ENCODE data around the gene CDC73. TPM values are rescaled to one million over a fixed set of nuclear protein-coding genes. Genes with fewer than 3 reads are reported as not detected.

The CDC73 gene
- total and polyA plus RNA-seq, 10 of the 15 experiments (the other 5 are each of a cell fraction or from before 2014, with no cell fraction given), result 10.6 to 43.4 (median 21.7) TPM

DNA sequence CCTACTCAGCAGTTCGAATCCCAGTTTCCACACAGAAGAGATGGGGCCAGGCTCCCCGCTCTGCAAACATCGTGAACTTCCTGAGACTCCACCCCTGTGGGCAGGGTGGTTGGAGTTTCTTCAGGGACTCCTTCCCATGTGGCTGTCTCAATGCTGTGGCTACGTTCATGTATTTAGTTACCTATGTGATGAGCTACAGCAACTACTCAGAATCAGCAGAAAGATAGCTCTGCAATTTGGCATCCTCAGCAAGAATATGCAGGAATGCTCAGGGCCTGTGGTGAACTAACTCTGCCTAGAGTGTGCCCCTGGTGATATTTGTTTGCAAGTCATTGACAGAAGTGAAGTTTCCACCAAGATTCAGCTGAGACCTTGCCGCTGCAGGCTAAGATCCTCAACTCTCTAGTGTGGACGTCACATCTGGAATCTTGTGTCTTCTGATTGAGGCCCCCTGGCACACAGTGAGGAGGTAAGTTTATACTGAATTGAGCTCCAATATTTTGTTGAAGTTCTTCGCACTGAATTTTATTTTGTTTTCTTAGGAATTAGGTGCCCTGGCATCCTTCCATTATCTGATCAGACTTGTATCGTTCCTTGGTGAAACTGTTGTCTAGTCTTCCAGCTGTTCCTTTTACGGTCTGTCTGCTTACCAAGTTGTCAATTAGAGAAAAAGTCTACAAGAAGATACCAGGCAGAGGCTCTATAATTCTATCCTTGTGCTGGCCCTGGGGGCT is 8.4 kb upstream of the CDC73 start (continued):
- no peak for TF ChIP-seq POLR2AphosphoS5 (IDR thresholded peaks at IDR 0.05; ENCODE audit: low read length)
- TF ChIP-seq, protein P1, sequence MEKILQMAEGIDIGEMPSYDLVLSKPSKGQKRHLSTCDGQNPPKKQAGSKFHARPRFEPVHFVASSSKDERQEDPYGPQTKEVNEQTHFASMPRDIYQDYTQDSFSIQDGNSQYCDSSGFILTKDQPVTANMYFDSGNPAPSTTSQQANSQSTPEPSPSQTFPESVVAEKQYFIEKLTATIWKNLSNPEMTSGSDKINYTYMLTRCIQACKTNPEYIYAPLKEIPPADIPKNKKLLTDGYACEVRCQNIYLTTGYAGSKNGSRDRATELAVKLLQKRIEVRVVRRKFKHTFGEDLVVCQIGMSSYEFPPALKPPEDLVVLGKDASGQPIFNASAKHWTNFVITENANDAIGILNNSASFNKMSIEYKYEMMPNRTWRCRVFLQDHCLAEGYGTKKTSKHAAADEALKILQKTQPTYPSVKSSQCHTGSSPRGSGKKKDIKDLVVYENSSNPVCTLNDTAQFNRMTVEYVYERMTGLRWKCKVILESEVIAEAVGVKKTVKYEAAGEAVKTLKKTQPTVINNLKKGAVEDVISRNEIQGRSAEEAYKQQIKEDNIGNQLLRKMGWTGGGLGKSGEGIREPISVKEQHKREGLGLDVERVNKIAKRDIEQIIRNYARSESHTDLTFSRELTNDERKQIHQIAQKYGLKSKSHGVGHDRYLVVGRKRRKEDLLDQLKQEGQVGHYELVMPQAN (conservative IDR thresholded peaks at IDR 0.05), result no peak
- no peak for TF ChIP-seq YBX1 (IDR thresholded peaks at IDR 0.05)
- no peak for TF ChIP-seq CREB1 (IDR thresholded peaks at IDR 0.05; ENCODE audit: low read depth)
- TF ChIP-seq HDAC6 (IDR thresholded peaks at IDR 0.05; ENCODE audit: unreplicated experiment), result no peak

DNA sequence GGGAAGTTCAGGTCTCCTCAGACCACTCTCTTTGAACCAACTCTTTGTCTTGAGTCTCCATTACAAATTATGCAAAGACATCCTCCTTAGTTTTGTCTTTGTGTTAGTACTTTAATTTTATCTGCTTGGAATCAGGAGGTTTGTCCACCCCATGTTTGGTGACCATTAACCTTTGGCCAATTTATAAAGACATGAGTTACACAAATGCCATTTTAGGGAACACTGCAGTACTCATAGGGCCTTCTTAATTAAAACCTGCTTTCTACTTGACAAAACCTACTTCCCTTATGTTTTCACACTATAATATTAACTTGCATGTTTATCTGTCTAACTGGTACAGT is 7.9 kb upstream of the CDC73 start:
- BruUV-seq (replicated peaks), result no TSS peak
- 0 out of 2 replicates have a peak, but pooled peaks cover 3% of the 10 kb centered on the region for H3K4me1 ChIP-seq (ENCODE audit: control insufficient read depth, insufficient read depth, low read length)
- ChIA-PET CTCF (no interaction called here), RAD21 (ENCODE audit: unreplicated experiment) (no interaction called here), SMC1A (ENCODE audit: uncharacterized antibody, unreplicated experiment) (interaction anchor here (1.0 to 1.3 kb wide), 2 partner anchors 10 to 640 kb away, joined by 3 to 4 read pairs; no protein-coding TSS in a partner anchor), POLR2A (no interaction called here)
- no peak overlapping the region for H3K9ac ChIP-seq (ENCODE audit: control insufficient read depth, insufficient read depth, low read length)
- no peaks in the 10 kb centered on the region for H3K27me3 ChIP-seq (replicated peaks in 1 of 2; ENCODE audit: control insufficient read depth in 2 of 2, insufficient read depth in 2 of 2, low read length in 1 of 2)
- no peak for ATAC-seq
- H3K4me3 ChIP-seq, result no peak overlapping the region
- H3K36me3 ChIP-seq (ENCODE audit: control insufficient read depth in 2 of 2, insufficient read depth in 2 of 2, low read length in 1 of 2), result no peaks in the 10 kb centered on the region
- no peak for FAIRE-seq
- no peak for TF ChIP-seq CHD1 (IDR thresholded peaks at IDR 0.05; ENCODE audit: low read depth, low read length)
- no peak for TF ChIP-seq FOXM1 (IDR thresholded peaks at IDR 0.05; ENCODE audit: low read depth, low read length)
- TF ChIP-seq, protein P2, sequence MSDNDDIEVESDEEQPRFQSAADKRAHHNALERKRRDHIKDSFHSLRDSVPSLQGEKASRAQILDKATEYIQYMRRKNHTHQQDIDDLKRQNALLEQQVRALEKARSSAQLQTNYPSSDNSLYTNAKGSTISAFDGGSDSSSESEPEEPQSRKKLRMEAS (IDR thresholded peaks at IDR 0.05; ENCODE audit: low read depth, low read length), result no peak
- TF ChIP-seq RB1 (IDR thresholded peaks at IDR 0.05; ENCODE audit: borderline replicate concordance), result no peak
- TF ChIP-seq, protein P3, sequence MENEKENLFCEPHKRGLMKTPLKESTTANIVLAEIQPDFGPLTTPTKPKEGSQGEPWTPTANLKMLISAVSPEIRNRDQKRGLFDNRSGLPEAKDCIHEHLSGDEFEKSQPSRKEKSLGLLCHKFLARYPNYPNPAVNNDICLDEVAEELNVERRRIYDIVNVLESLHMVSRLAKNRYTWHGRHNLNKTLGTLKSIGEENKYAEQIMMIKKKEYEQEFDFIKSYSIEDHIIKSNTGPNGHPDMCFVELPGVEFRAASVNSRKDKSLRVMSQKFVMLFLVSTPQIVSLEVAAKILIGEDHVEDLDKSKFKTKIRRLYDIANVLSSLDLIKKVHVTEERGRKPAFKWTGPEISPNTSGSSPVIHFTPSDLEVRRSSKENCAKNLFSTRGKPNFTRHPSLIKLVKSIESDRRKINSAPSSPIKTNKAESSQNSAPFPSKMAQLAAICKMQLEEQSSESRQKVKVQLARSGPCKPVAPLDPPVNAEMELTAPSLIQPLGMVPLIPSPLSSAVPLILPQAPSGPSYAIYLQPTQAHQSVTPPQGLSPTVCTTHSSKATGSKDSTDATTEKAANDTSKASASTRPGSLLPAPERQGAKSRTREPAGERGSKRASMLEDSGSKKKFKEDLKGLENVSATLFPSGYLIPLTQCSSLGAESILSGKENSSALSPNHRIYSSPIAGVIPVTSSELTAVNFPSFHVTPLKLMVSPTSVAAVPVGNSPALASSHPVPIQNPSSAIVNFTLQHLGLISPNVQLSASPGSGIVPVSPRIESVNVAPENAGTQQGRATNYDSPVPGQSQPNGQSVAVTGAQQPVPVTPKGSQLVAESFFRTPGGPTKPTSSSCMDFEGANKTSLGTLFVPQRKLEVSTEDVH (IDR thresholded peaks at IDR 0.05; ENCODE audit: low read depth, partially characterized antibody), result no peak
- TF ChIP-seq LARP7 (IDR thresholded peaks at IDR 0.05), result no peak
- TF ChIP-seq, protein P4, sequence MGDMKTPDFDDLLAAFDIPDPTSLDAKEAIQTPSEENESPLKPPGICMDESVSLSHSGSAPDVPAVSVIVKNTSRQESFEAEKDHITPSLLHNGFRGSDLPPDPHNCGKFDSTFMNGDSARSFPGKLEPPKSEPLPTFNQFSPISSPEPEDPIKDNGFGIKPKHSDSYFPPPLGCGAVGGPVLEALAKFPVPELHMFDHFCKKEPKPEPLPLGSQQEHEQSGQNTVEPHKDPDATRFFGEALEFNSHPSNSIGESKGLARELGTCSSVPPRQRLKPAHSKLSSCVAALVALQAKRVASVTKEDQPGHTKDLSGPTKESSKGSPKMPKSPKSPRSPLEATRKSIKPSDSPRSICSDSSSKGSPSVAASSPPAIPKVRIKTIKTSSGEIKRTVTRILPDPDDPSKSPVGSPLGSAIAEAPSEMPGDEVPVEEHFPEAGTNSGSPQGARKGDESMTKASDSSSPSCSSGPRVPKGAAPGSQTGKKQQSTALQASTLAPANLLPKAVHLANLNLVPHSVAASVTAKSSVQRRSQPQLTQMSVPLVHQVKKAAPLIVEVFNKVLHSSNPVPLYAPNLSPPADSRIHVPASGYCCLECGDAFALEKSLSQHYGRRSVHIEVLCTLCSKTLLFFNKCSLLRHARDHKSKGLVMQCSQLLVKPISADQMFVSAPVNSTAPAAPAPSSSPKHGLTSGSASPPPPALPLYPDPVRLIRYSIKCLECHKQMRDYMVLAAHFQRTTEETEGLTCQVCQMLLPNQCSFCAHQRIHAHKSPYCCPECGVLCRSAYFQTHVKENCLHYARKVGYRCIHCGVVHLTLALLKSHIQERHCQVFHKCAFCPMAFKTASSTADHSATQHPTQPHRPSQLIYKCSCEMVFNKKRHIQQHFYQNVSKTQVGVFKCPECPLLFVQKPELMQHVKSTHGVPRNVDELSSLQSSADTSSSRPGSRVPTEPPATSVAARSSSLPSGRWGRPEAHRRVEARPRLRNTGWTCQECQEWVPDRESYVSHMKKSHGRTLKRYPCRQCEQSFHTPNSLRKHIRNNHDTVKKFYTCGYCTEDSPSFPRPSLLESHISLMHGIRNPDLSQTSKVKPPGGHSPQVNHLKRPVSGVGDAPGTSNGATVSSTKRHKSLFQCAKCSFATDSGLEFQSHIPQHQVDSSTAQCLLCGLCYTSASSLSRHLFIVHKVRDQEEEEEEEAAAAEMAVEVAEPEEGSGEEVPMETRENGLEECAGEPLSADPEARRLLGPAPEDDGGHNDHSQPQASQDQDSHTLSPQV (IDR thresholded peaks at IDR 0.05), result no peak
- TF ChIP-seq ZNF384 (IDR thresholded peaks at IDR 0.05; ENCODE audit: borderline replicate concordance, low read depth, low read length), result no peak
- no peak for TF ChIP-seq DPF2 (IDR thresholded peaks at IDR 0.05)
- no peak for TF ChIP-seq HDGF (IDR thresholded peaks at IDR 0.05)
- H3K79me2 ChIP-seq (ENCODE audit: control insufficient read depth, insufficient read depth, low read length), result no peaks in the 10 kb centered on the region
- H4K20me1 ChIP-seq (ENCODE audit: control insufficient read depth, insufficient read depth), result no peaks in the 10 kb centered on the region
- intact Hi-C loops (cut with micrococcal nuclease; ENCODE audit: unreplicated experiment), result no loop called here
- H3K4me2 ChIP-seq (ENCODE audit: control insufficient read depth, insufficient read depth), result no peak overlapping the region
- DNase-seq (ENCODE audit: low read depth, low spot score), result no peak
- no peak overlapping the region for H3K27ac ChIP-seq (ENCODE audit: control insufficient read depth, insufficient read depth)
- H2AFZ ChIP-seq (ENCODE audit: control insufficient read depth, low read depth, low read length), result no peak overlapping the region
- H3K9me3 ChIP-seq (replicated peaks; ENCODE audit: control insufficient read depth, insufficient read depth, low read length), result no peaks in the 10 kb centered on the region
- in situ Hi-C loops (cut with MboI), result no loop called here
